T-helper 2 cell (primary cell): ENCODE data around the gene SLC6A17.

Experiments used
- DNase-seq, 5 experiments: peaks; one replicate each; pipeline versions ENCODE4 v3.0.0 to v3.0.0-alpha.2; 2012 to 2022
- total RNA-seq, 2 donors: gene quantifications; one replicate each; lab custom pipeline; 2026; lab: John Stamatoyannopoulos, UW

SLC6A17 gene
- total RNA-seq = 0 to 0.07 reads per million in 2 donors

DNA sequence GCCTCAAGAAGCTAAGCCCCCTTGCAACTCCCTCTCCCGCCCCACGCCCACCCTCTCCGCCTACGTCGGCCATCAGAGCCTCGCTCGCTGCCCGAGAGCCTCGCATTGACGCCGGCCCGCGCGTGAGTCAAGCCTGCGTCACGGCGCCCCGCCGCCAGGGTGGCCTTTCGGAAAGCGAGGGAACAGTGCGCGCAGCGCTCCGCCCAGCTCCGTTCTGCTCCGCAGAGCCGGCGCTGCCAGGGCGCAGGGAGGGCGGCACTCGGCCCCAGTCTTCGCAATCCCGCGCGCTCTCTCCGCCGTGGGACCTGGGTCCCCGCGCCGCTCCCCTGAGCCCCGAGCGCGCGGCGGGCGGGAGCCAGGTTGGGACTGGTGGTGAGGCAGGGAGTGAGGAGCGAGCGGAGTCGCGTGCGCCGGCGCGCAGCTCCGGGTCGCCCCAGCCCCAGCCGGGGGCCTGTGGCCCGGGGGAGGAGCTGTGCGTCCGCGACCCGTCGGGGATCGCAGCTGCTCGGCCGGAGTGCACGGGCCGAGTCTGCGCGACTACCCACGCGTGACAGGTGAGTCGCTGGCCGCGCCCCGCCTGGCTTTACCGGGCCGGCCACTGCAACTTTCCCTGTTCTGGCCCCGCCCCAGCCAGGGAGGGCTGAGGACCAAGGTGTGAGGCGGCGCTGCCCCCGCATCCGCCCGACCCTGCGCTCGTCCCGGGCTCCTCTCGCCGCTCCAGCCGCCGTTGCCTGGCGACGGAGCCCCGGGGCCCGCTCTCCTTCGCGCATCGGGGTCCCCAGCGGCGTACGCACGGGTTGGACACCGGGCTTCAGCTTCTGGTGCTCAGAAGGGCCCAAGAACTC, at the start of gene SLC6A17:
TSS of gene SLC6A17 (plus strand) at position 165 of the 845 bp plus-strand sequence. CDS start 16,436 bp downstream, outside the sequence.
- peak in 2 of 5 experiments; percentile 8 to 34 for DNase-seq

DNA sequence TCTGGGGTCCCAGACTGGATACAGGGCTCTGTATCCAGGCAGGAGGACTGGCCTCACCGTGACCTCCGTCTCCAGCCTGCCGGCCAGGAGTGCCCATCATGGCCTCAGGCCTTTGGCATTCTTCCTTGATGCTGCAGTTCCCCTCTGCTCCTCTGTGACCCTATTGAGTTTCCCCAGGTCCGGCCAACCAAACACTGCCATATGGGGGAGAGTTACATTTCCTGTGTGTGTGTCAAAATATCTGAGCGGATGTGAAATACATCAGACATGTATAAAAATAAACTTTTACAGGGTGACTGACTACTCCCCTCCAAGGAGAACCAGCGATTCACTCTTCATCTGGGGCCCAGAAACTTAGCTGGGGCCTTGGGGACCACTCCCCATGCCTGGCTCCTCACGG, 48.2 kb upstream of the SLC6A17 start:
- no peak for DNase-seq

- DNase-seq = peak; percentile 15 to 58 (median 36)
Observed at GRCh38 chr1:110106013-110106941, 44.0 kb upstream of the SLC6A17 start.

GRCh38 chr1:110107867-110108469, 42.3 kb upstream of the SLC6A17 start:
- DNase-seq = no peak

DNA sequence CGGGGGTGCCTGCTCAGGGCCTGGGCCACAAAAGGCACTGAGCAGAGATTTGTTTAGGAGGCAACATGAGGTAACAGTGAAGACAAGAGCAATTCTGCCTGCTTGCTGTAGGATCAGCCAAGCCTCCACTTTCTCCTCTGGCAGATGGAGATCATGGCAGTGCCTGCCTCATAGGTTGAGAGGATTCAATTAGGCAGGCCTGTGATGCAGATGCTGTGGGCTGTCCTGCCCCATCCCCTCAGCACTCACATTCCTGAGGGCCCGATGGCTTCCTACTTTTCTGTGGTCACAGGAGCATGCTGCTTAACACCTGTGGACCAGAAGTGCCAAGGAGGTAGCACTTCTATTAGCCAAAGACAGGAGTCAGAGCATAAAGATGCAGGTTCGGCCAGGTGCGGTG, 39.2 kb upstream of the SLC6A17 start:
- DNase-seq = no peak

DNA sequence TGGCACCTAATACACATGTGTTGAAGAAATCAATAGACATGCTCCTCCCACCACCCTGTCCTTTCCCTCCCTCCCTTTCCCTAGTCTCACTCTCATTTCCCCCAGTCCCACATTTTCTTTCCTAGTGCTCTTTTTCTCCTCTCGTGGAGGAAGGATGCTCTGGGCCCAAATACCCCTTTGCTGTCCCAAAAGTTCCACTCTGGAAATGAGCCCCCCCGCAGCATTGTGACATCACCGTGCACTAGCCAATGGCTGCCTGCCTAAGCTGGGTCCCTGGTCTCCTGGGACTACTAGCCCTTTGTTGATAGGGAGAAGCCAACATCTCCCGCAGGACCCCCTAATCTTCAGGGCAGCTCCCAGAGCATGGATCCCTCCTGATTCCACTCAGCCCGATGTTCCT, 38.2 kb upstream of the SLC6A17 start, which contains the start of gene UBL4B:
TSS of gene UBL4B (plus strand) at position 301 of the 400 bp plus-strand sequence. CDS start at position 393, 92 bp downstream.
- DNase-seq = no peak

- no peak for DNase-seq
Observed at GRCh38 chr1:110112656-110113055, 37.6 kb upstream of the SLC6A17 start.

GRCh38 chr1:110113551-110113950, 36.7 kb upstream of the SLC6A17 start:
- no peak for DNase-seq

- DNase-seq = no peak
Observed at GRCh38 chr1:110114173-110114572, 36.1 kb upstream of the SLC6A17 start.

- DNase-seq = no peak
Observed at GRCh38 chr1:110114784-110115183, 35.5 kb upstream of the SLC6A17 start.

DNA sequence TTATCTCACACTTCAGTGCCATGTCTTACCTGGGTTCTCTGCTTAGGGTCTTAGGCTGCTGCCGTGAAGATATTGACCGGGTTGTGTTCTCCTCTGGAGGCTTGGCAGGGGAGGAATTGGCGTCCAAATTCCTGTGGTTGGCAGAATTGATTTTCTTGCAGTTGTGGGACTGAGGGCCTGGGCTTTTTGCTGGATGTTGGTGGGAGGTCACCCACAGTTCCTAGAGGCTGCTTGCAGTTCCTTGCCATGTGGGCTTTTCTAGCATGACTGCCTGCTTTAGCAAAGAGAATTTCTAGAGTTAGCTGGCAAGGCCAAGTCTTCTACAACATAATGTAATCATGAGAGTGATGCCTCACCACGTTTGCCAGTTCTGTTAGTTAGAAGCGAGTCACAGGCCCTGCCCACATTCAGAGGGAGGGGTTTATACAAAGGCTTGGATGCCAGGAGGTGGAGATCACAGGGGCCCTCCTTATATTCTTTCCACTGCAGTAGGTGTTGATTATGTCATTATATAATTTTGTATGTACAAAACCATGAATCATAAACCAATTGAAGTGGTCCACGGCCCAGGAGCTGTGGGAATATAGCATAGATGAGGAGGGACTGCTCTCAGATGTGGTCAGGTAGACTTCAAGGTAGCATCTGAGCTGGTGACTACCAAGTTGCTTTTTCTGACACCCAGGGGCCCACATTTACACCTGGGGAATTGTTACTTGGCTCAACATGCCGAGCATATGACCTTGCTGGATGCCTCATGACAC, 31.5 kb upstream of the SLC6A17 start:
- DNase-seq = no peak

DNA sequence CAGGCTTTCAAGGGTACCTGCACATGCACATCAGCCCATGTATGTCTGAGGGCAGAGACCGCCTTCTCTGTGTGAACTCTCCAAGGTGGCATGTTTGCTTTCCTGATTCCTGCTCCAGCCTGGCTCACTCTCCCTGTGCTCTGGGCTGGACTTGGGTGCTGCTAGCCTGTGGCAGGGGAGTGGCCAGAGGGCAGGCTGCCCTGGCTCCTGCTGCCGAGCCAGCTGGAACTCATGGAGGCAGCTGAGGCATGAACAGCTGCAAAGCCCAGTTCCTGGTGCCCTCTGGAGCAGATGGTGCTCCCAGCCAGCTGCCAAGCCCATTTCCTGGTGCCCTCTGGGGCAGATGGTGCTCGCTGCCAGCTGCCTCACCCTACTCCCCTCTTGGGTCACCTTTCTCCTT, 30.5 kb upstream of the SLC6A17 start:
- no peak for DNase-seq

GRCh38 chr1:110120960-110121561, 29.2 kb upstream of the SLC6A17 start:
- no peak for DNase-seq

DNA sequence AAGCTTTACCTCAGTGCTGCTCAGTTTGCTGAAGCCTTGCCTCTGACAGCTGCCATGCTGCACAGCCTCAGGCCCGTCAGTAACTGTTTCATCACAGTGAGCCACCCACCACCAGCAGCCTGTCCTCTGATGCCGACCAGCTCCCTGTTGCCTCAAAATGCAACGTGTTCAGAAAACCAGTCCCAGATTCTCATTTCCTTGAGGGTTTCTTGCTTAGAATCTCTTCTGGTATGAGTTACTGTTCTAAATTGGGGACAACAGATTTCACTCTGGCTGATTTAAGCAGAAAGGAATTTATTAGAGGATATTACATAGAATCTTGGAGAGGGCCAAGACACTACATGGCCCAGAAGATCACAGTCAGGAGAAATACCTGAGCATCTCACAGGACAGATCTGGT, 27.1 kb upstream of the SLC6A17 start:
- DNase-seq = no peak

DNA sequence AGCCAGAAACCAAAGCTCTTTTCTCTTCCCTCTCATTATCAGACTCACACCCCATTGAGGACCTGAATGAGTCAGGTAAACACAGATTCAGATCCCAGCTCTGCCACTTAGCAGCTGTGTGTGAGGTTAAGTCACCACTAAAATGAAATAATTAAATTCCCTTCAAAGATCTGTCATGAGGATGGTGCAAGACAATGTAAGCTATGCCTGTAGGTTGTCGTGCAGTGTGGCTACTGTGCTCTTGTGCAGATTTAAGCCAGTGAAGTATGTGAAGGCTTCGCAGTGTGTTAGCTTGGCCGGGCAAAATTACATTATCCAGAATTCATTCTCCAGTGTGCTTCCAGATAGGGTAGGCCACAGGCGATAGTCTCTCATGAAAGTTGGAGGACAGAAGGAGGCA, 24.5 kb upstream of the SLC6A17 start:
- DNase-seq = no peak

DNA sequence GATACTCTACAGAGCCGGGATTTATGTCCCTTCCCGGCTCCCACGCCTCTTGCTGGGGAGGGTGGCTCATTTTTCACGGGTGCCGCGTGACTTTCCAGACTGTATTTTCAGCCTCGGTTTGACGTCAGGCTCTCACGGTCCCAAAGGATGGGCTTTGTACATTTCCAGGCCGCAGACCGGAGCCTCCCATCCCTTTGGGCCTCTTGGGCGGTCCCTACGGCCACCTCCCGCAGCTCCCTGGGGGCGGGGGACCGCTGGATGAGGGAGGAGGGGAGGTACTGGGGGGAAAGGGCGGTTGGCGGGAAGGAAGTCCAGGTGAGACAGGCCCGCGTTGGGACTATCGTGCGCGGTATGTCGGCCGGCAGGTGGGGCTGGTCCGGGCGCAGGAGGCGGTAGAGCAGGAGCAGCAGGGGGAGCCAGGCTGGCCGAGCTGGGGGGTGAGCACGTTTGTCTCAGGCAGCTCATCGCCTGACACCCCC, 20.1 kb upstream of the SLC6A17 start:
- DNase-seq = no peak

DNA sequence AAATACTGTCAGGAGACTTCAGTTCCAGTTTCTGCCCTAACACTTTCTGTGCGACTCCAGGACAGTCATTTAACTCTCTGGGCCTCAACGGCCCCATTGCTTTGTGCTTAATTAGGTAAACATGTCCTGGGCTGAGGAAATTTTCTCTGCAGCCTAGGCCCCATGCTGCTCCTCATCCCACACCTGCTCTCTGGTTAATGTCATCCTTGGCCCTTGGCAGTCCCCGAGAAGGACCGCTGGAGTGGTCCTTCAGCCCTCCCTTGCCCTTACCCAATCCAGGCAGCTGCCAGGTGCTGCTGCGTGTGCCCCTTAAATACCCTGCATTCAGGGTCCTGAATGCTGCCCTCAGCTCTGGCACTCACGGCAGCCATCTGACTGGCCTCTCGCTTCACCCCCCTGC, 19.3 kb upstream of the SLC6A17 start:
- no peak for DNase-seq

- no peak for DNase-seq
Observed at GRCh38 chr1:110132682-110133081, 17.6 kb upstream of the SLC6A17 start.

DNA sequence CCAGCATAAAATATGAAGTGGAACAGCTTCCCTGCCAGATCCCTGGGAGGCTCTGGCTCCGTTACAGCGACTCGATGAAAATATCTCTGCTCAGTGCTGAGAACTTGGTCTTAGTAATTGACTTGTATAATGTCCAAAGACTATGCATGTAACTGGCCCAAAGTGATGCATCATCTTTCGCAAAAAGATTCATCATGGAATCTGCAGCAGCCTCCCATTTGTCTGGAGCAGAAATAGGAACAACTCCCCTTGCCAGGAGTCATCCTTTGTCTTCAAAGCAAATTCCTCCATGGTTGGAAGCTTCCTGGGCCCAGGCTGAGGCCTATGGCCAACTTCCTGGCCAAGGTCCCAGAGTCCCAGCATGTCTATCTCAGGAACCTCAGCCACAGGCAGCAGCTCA, 16.9 kb upstream of the SLC6A17 start:
- DNase-seq = no peak

- DNase-seq = no peak
Observed at GRCh38 chr1:110134050-110134595, 16.2 kb upstream of the SLC6A17 start.

- no peak for DNase-seq
Observed at GRCh38 chr1:110135246-110135645, 15.0 kb upstream of the SLC6A17 start.
